GM12874 (cell line): Measurements from ENCODE around the gene CSNK2A1.

Source experiments
- TF ChIP-seq, protein P1 (sequence below): IDR thresholded peaks from 2 replicates; pipeline ENCODE4 v1.5.1; 2011; ENCODE audit warnings: low read depth, mild to moderate bottlenecking, control low read depth, low read length, moderate library complexity; ENCODE audit not compliant: insufficient read depth

Gene CSNK2A1

DNA sequence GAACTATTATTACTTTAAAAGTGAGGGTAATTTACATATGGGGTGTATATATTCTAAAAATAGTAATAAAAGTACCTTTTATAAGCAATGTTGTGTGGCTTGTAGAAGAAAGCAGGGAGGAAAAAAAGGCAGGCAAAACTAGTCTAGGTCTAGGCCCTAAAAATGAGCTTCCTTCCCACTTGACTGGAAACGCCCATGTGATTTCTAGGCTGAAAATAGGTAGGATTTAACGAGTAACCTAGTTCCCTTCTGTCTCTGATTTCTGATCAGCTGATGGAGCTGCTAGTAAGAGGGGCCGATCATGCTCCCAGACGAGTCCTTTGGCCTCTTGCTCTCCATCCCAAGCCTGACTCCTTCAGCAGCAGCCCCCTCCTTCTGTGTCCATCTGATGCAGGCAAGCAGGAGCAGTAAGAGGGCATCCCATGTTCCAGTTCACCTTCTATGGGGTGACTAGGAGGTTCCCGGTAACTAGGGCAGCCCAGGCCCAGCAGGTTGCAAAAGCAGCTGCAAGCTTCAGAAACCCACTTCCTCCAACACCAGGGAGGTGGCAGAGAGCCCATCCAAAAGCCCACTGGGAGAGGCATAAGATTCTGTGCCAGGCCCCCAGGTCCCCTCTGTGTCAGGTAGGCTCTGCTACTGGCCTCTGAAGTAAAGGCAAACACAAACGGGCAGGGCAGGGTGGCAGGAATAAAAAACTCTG lies 105.7 kb downstream of the CSNK2A1 start:
- TF ChIP-seq, protein P1, sequence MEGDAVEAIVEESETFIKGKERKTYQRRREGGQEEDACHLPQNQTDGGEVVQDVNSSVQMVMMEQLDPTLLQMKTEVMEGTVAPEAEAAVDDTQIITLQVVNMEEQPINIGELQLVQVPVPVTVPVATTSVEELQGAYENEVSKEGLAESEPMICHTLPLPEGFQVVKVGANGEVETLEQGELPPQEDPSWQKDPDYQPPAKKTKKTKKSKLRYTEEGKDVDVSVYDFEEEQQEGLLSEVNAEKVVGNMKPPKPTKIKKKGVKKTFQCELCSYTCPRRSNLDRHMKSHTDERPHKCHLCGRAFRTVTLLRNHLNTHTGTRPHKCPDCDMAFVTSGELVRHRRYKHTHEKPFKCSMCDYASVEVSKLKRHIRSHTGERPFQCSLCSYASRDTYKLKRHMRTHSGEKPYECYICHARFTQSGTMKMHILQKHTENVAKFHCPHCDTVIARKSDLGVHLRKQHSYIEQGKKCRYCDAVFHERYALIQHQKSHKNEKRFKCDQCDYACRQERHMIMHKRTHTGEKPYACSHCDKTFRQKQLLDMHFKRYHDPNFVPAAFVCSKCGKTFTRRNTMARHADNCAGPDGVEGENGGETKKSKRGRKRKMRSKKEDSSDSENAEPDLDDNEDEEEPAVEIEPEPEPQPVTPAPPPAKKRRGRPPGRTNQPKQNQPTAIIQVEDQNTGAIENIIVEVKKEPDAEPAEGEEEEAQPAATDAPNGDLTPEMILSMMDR, result no peak

DNA sequence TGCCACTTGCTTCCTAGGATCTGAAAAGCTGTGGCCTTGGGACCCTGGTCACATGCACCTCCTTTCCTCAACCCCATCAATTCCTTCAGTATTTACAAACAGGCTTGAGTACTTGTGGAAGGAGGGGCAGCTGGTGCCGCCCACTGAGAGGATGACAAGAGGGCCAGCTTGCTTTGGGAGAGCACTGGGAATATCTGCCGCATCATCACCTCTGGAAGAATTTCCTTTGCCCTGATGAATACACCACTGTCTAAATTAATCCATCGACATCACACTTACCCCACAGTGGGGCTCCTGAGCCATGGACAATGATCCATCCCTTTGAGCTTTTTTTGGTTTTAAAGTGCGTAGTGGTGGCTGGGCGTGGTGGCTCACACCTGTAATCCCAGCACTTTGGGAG lies 107.1 kb downstream of the CSNK2A1 start:
- TF ChIP-seq, protein P1, result no peak

DNA sequence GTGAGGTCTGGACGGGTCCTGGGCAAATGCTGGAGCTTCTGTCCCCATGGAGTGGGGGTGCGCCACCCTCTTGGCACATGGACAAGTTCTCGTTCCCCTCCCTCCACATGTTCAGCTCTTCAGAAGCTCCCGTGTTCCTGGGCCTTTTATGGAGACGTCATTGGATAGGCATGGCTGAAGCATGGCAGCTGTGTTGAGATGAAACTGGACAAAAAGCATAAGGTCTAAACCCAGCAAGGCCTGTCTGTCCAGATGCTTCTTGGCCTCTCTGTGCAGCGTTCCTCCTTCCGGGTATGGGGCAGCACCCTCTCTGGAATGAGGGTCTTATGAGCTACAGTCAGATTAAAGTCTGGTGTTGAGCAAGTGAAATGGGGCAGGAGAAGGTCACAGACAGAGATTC lies 108.0 kb downstream of the CSNK2A1 start:
- TF ChIP-seq, protein P1, result no peak

DNA sequence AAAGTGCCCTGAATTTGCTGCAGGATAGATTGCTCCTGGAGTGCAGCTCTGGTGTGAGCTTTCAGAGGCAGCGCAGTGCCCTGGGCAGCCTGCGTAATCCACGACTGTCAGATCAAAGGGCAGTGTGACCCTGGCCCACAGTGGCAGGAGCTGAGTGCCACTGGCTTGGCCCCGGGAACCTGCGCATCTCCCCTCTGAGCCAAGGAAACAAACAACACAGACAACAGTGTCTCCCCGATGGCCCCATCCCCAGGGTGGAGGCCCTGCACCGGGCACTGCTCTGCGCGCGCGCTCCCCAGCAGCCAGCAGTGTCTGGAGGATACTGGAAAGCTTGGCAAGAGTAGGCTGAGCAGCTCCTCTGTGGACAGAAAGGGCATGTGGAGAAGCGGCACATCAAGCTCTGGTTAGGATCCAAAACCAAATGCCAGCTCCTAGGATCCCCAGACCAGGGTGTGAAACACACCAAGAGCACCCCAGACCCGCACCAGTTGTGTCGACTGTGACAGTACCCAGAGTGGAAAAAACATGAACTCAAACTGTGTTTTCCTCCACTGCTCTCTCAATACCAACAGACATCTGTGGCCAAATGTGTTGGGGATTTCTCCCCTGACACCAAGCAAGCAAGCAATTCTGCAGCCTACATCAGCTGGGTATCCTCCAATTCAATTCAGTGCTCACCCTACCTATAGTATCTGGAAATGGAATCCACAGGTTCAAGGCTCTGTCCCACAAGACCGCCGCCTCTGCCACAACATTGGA lies 108.8 kb downstream of the CSNK2A1 start:
- TF ChIP-seq, protein P1, result no peak

DNA sequence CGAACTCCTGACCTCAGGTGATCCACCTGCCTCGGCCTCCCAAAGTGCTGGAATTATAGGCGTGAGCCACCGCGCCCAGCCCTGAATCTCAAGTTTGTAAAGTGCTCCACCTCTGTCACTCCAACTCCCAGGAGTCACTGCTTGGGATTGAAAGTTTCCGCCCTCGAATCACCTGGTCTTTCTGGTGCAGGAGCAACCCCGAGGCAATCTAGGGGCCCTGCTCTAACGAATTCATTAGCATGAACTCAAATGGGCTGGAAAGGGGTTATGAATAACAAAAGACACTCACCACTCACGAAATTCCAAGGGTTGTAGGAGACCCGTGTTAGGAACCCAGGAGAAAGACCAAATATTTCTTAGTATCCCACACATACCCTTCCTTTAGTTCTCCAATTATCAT lies 109.4 kb downstream of the CSNK2A1 start:
- TF ChIP-seq, protein P1, result no peak

- TF ChIP-seq, protein P1, result no peak
Observed at GRCh38 chr20:433300-433975, 110.2 kb downstream of the CSNK2A1 start.

DNA sequence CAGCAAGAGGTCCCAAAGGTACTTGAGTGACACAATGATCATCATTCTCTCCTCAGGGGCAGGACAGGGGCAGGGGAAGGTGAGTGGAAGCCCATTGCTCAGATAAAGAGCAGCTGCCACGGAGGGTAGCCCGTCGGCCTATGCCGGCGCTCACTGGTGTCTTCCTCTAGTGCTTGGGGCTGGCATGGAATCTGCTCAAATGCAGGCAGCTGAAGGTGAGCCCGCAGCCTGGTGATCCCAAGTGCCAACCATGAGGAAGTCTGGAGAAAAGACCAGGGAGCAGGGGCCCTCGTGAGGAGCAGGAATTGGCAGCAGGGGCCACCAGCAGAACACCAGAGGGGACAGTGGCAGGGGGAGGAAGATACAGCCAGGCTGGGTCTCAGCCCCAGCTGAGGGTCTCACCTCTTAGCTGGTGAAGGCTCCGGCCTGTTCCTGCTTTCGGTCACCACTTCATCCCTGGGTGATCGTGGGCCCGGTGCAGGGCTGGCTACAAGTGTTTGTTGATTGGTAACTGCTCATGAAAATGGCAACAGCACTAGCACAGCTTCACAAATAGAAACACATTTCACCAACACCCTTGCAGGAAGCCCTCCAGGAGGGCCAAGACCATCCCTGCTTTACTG lies 110.8 kb downstream of the CSNK2A1 start:
- TF ChIP-seq, protein P1, result no peak
